Upper lobe of right lung (tissue), 1 donor: Measurements from ENCODE around the gene HOXC10. TPM values are rescaled to one million over a fixed set of nuclear protein-coding genes. Genes with fewer than 3 reads are reported as not detected.

Experiments
- ATAC-seq: fragments of 200-7000 bp; cut with Tn5 transposase; one replicate; pipeline ENCODE4 v1.9.1; 2020; ENCODE audit warnings: mild to moderate bottlenecking, moderate library complexity
- DNase-seq: peaks from one replicate; pipeline ENCODE4 v3.0.0-alpha.2; 2020
- H3K27ac ChIP-seq: fragments of 200-600 bp; one replicate; pipeline ENCODE4 v1.8.0; 2022
- H3K27me3 ChIP-seq: fragments of 200-600 bp; one replicate; pipeline ENCODE4 v1.8.0; 2022; ENCODE audit warnings: mild to moderate bottlenecking
- H3K36me3 ChIP-seq: fragments of 200-600 bp; one replicate; pipeline ENCODE4 v1.8.0; 2022
- H3K4me1 ChIP-seq: fragments of 200-600 bp; one replicate; pipeline ENCODE4 v1.8.0; 2022
- H3K4me3 ChIP-seq: fragments of 200-600 bp; one replicate; pipeline ENCODE4 v1.8.0; 2022; ENCODE audit warnings: mild to moderate bottlenecking
- H3K9me3 ChIP-seq: fragments of 200-600 bp; one replicate; pipeline ENCODE4 v1.8.0; 2022
- CTCF ChIP-seq: fragments of 200-600 bp; IDR thresholded peaks from one replicate; pipeline ENCODE4 v1.8.0; 2022; ENCODE audit warnings: antibody characterized with exemption
- intact Hi-C: fragments of 100-400 bp; cut with DNase I; formaldehyde crosslinking; loops from one replicate; pipeline ENCODE4 v1.11.0; 2022
- total RNA-seq: library from RNA; stranded (reverse); fragmentation: NEBNext Ultra II Directional; extraction: Animal tissue kit (Norgen Biotek cat#: 25700); gene quantifications from one replicate; pipeline ENCODE4 v1.2.1, GENCODE V29; 2021
- donor health status: DM: no; HTN: yes; CAD: no; lungs with severe emphysema.

HOXC10 gene
- total RNA-seq, 1 donor from 2014 or later = not detected

GRCh38 chr12:53994009-53994263 lies 9.0 kb downstream of the HOXC10 start:
- Histone ChIP-seq H3K4me1 (peaks cover 28% of the 10 kb centered on the region), H3K9me3 (no peaks in the 10 kb centered on the region), H3K27me3 (peaks cover 100% of the 10 kb centered on the region), H3K27ac (no peak overlapping the region), H3K36me3 (no peaks in the 10 kb centered on the region), H3K4me3 (no peak overlapping the region)
- DNase-seq (no peak), ATAC-seq (no peak)
- intact Hi-C loops = no loop called here
- no peak for TF ChIP-seq CTCF

GRCh38 chr12:53994264-53995001 lies 9.5 kb downstream of the HOXC10 start:
- Histone ChIP-seq H3K27ac (no peak overlapping the region), H3K4me1 (peaks cover 23% of the 10 kb centered on the region), H3K9me3 (no peaks in the 10 kb centered on the region), H3K27me3 (peaks cover 100% of the 10 kb centered on the region), H3K36me3 (no peaks in the 10 kb centered on the region), H3K4me3 (no peak overlapping the region)
- TF ChIP-seq CTCF = no peak
- no peak for ATAC-seq
- no peak for DNase-seq
- intact Hi-C loops = no loop called here

GRCh38 chr12:53995002-53995377 lies 10.0 kb downstream of the HOXC10 start:
- Histone ChIP-seq H3K36me3 (no peaks in the 10 kb centered on the region), H3K27me3 (peaks cover 100% of the 10 kb centered on the region), H3K4me1 (peaks cover 21% of the 10 kb centered on the region), H3K27ac (no peak overlapping the region), H3K4me3 (peak overlapping the region; percentile 52), H3K9me3 (no peaks in the 10 kb centered on the region)
- ATAC-seq (no peak), DNase-seq (no peak)
- TF ChIP-seq CTCF = no peak
- intact Hi-C loops = no loop called here

GRCh38 chr12:53995378-53996239 lies 10.7 kb downstream of the HOXC10 start:
- ATAC-seq = peak; percentile 57
- intact Hi-C loops = no loop called here
- H3K27ac ChIP-seq = no peak overlapping the region
- H3K9me3 ChIP-seq = no peaks in the 10 kb centered on the region
- no peak for TF ChIP-seq CTCF
- peaks cover 26% of the 10 kb centered on the region for H3K4me1 ChIP-seq
- H3K4me3 ChIP-seq = peak overlapping the region; percentile 52
- peaks cover 100% of the 10 kb centered on the region for H3K27me3 ChIP-seq
- no peak for DNase-seq
- no peaks in the 10 kb centered on the region for H3K36me3 ChIP-seq

GRCh38 chr12:53996240-53997203 lies 11.6 kb downstream of the HOXC10 start:
- no peak overlapping the region for H3K27ac ChIP-seq
- intact Hi-C loops = no loop called here
- peaks cover 100% of the 10 kb centered on the region for H3K27me3 ChIP-seq
- H3K9me3 ChIP-seq = no peaks in the 10 kb centered on the region
- TF ChIP-seq CTCF = no peak
- H3K4me3 ChIP-seq = peak overlapping the region; percentile 52
- H3K4me1 ChIP-seq = peaks cover 26% of the 10 kb centered on the region
- DNase-seq = no peak
- ATAC-seq = no peak
- H3K36me3 ChIP-seq = no peaks in the 10 kb centered on the region
